Colonic mucosa (tissue), 4 donors: ENCODE results near the gene GPR52. TPM values are rescaled to one million over a fixed set of nuclear protein-coding genes. Genes with fewer than 3 reads are reported as not detected.

ENCODE experiments used
- DNase-seq: peaks from one replicate; pipeline ENCODE4 v3.0.0-alpha.2; 2020
- H3K27ac ChIP-seq: fragments of 200-600 bp; one replicate; pipeline ENCODE4 v1.8.0; 2021
- H3K27me3 ChIP-seq: fragments of 200-600 bp; one replicate; pipeline ENCODE4 v1.8.0; 2021
- H3K36me3 ChIP-seq: fragments of 200-600 bp; one replicate; pipeline ENCODE4 v1.8.0; 2021
- H3K4me1 ChIP-seq: fragments of 200-600 bp; one replicate; pipeline ENCODE4 v1.8.0; 2021; ENCODE audit warnings: mild to moderate bottlenecking
- H3K4me3 ChIP-seq: fragments of 200-600 bp; one replicate; pipeline ENCODE4 v1.8.0; 2021
- H3K9ac ChIP-seq, 2 donors: one replicate each; pipeline ENCODE4 v1.7.0; 2013; ENCODE audit warnings: control low read depth in 2 of 2, low read depth in 2 of 2, low read length in 2 of 2
- H3K9me3 ChIP-seq: fragments of 200-600 bp; one replicate; pipeline ENCODE4 v1.8.0; 2021
- intact Hi-C: fragments of 100-400 bp; cut with DNase I; formaldehyde crosslinking; loops from one replicate; pipeline ENCODE4 v1.14.1; 2022
- total RNA-seq, 2 donors: library from RNA; stranded (reverse); fragmentation: NEBNext Ultra II Directional in 1 of 2; extraction: Animal tissue kit (Norgen Biotek cat#: 25700) in 1 of 2; gene quantifications; one replicate each; pipeline ENCODE4 v1.2.1, GENCODE V29; 2021
- TF ChIP-seq, protein P1 (sequence below): fragments of 200-600 bp; IDR thresholded peaks from one replicate; pipeline ENCODE4 v1.8.0; 2022; ENCODE audit warnings: antibody characterized with exemption, mild to moderate bottlenecking
- donor health status: healthy.
- donor health status: DM: no; HTN: no; CAD: no.
- donor health status: DM: no; HTN: no; CAD: no.

Gene GPR52
- 1 to 10 TPM in 1 of 2 donors, under 1 TPM in 1; 0.82 to 1.4 TPM for total RNA-seq

- DNase-seq, result no peak
- no peak within 1 kb of the TSS for H3K4me3 ChIP-seq
- no peak within 1 kb of the TSS for H3K27ac ChIP-seq
- no peaks in the 10 kb centered on the region for H3K27me3 ChIP-seq
- H3K4me1 ChIP-seq, result no peaks in the 10 kb centered on the region
- no peaks in the 10 kb centered on the region for H3K36me3 ChIP-seq
- H3K9me3 ChIP-seq, result no peaks in the 10 kb centered on the region
- H3K9ac ChIP-seq, result no peak within 1 kb of the TSS
- intact Hi-C loops, result no loop called here
- TF ChIP-seq, protein P1, sequence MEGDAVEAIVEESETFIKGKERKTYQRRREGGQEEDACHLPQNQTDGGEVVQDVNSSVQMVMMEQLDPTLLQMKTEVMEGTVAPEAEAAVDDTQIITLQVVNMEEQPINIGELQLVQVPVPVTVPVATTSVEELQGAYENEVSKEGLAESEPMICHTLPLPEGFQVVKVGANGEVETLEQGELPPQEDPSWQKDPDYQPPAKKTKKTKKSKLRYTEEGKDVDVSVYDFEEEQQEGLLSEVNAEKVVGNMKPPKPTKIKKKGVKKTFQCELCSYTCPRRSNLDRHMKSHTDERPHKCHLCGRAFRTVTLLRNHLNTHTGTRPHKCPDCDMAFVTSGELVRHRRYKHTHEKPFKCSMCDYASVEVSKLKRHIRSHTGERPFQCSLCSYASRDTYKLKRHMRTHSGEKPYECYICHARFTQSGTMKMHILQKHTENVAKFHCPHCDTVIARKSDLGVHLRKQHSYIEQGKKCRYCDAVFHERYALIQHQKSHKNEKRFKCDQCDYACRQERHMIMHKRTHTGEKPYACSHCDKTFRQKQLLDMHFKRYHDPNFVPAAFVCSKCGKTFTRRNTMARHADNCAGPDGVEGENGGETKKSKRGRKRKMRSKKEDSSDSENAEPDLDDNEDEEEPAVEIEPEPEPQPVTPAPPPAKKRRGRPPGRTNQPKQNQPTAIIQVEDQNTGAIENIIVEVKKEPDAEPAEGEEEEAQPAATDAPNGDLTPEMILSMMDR, result no peak
Observed at GRCh38 chr1:174447866-174448530, at the start of gene GPR52. TSS of gene GPR52 (plus strand) at chr1:174447964. CDS start at chr1:174448112, 148 bp downstream.

DNA sequence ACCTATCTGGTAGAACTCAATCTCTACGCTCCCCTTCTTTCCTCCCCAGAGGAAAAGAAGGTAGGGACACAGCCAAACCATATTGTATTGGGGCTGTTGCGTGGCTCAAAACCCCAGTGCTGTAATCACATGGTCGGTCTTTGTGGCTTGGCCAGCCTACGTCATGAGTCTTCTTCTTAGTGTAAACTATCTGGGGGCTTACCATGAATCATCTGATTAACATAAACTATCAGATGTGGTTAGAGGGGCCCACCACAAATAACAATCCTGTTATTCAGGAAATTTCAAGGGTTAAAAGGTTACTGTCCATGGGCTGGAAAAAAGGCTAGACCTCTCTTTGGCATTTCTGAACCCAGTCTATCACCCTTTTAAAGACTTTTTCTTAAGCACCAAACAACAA, 49.5 kb upstream of the GPR52 start:
- Histone ChIP-seq H3K9me3 (no peaks in the 10 kb centered on the region), H3K27me3 (no peaks in the 10 kb centered on the region), H3K4me3 (no peak overlapping the region), H3K4me1 (no peaks in the 10 kb centered on the region), H3K27ac (no peak overlapping the region), H3K9ac (no peak overlapping the region), H3K36me3 (no peaks in the 10 kb centered on the region)
- no peak for DNase-seq
- intact Hi-C loops, result no loop called here
- TF ChIP-seq, protein P1, result no peak

DNA sequence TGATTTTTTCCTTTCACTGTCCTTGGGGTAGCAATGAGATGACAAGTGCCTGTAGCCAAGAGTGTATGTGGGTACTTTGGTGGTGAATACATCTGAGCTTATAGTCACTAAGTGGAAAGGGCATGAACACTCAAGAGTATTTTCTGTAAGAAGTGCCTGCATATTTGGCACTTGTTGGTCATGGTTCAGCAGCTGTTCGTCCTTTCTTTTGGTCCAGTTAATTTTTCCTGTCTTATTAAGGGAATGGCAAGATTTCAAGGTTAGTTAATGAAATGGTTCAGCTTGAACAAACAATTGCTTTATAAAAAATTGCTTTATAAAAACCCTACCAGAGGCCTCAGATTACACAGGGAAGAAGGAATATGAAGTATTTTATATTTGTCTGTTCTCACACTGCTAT, 48.6 kb upstream of the GPR52 start:
- H3K27me3 ChIP-seq, result no peaks in the 10 kb centered on the region
- no peaks in the 10 kb centered on the region for H3K9me3 ChIP-seq
- H3K27ac ChIP-seq, result no peak overlapping the region
- intact Hi-C loops, result no loop called here
- no peak overlapping the region for H3K4me3 ChIP-seq
- DNase-seq, result no peak
- TF ChIP-seq, protein P1, result no peak
- H3K4me1 ChIP-seq, result no peaks in the 10 kb centered on the region
- no peaks in the 10 kb centered on the region for H3K36me3 ChIP-seq
- H3K9ac ChIP-seq, result no peak overlapping the region

GRCh38 chr1:174401075-174401474, 46.7 kb upstream of the GPR52 start:
- H3K27ac ChIP-seq, result no peak overlapping the region
- intact Hi-C loops, result no loop called here
- H3K27me3 ChIP-seq, result no peaks in the 10 kb centered on the region

GRCh38 chr1:174405219-174405618, 42.5 kb upstream of the GPR52 start:
- Histone ChIP-seq H3K27ac (no peak overlapping the region), H3K9me3 (no peaks in the 10 kb centered on the region), H3K27me3 (no peaks in the 10 kb centered on the region), H3K4me1 (no peaks in the 10 kb centered on the region), H3K4me3 (no peak overlapping the region), H3K9ac (no peak overlapping the region), H3K36me3 (no peaks in the 10 kb centered on the region)
- TF ChIP-seq, protein P1, result no peak
- intact Hi-C loops, result no loop called here
- DNase-seq, result no peak

More at GRCh38 chr1:174401075-174401474, 46.7 kb upstream of the GPR52 start:
- Histone ChIP-seq H3K4me1 (no peaks in the 10 kb centered on the region), H3K36me3 (no peaks in the 10 kb centered on the region), H3K9ac (no peak overlapping the region), H3K9me3 (no peaks in the 10 kb centered on the region), H3K4me3 (no peak overlapping the region)
- TF ChIP-seq, protein P1, result no peak
- DNase-seq, result no peak
